Femur (tissue), 1 donor: Measurements from ENCODE around the gene ILDR2.

Experiments used
- DNase-seq: peaks from one replicate; pipeline ENCODE4 v3.0.0-alpha.2; 2017

Gene ILDR2

DNA sequence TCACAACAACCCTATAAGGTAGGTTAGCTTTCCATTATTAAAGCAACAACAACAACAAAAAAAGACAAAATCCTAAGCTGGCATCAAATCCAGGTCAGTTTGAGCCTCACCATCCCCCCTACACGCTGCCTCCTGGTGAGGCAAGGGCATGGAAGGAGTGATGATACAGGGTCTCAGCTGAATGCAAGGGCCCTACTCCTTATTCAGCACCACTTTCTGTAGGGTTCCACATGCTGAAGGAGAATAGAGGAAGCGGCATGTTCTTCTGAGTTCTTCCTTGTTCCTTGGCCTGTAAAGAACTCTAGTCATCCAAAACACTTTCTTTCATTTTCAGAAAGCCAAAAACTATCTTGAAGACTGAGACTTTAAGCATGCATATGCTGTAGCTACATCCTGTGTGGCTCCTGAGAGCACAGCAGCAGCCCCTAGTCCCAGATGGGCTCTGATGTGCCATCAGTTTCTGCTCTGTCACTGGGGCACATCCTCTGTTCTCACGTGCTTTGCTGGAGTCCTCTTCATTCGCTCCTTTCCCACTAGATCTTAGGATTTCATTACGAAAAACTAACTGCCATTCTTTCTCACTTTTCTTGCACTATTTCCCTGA lies 6.2 kb downstream of the ILDR2 start:
- no peak for DNase-seq

DNA sequence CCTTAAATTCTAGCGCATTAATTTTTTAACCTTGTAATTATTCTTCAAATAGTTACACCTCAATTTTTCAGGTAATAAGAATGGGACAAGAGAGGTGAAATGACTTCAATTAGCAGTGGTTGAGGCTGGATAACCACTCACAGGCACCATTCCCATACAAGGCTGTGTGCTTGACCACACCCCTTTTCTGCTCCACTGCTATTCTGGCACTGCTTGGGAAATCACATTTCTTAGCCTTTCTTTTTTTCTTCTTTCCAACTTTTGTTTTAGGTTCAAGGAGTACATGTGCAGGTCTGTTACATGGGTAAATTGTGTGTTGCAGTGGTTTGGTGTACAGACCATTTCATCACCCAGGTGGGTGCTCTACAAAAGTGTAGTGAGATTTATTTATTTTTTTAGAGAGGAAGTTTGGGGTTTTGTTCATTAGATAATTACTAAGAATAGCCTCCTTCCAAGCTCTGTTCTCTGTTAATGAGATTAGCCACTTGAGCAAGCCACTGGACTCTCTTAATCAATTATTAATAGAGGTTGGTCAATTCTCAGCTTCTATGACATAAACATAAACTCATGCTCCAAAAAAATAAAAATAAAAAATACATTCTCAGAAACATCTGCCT lies 14.4 kb downstream of the ILDR2 start:
- no peak for DNase-seq

DNA sequence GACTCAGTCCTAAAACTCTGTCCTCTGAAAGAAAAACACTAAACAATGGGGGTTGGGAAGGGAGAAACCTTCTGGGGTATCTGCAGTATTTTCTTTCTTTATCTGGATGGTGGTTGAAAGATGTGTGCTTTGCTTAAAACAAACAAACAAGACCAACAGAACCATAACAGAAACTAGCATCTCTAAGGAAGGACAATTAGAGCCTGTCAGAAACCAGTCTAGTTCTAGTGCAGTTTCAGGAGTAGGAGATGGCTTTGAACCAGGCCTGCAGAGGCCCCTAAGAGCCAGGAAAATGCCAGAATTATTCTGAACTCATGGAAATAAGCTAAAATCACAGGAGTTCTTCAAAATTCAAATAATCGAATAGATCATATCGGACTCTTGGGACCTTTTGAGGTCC lies 18.5 kb downstream of the ILDR2 start:
- no peak for DNase-seq

DNA sequence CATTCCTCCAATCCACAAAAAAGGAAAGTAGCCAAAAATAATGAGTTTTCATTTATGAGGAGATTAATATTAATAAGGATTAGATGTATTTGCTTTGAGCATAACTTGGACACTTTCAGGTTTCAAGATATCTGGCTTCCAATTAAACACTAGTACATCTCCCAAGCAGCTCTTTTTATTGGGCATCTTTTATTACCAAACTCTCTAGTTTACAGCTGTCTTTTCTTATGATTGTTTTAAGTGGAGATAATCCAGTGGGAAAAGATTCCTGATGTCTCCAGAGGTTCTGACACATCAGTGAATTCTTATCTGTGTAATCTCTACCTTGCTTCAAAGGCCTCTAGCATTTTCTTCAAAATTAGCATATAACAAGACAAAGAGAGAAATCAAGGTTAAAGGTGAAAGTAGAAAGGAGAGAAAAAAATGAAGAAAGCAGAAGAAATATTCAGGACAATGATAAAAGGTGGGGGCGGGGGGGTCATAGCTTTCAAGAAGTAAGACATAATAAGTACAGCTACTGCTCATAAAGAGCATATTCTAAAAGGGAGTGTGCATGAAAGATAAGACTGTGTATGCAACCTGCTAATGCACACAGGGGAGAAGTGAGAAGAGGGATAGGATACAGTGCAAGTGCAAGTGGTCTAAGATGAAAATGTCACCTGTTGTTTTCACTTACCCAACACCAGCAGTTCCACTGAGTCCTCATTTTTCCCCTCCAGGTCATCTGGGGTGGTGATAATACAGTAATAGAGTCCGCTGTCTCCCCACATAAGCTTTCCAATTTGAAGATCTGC lies 19.1 kb downstream of the ILDR2 start:
- no peak for DNase-seq

DNA sequence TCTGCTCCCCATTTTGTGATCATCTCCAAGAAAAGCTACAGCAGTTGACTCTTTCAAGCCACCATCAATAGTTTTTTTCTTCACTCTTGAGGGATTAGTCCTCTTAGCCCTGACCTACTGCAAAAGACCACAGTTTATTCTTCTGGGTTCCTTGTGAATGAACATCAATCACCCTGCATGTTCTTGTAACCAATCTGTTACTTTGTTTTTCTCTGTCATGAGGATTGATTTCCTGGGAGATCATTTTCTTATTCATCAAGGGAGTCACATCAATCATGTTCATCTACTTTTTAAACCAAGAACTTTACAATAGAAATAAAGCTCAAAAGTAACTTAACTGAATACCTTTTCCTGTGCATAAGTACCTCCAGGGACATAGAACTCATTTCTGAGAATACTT lies 21.8 kb downstream of the ILDR2 start:
- no peak for DNase-seq

DNA sequence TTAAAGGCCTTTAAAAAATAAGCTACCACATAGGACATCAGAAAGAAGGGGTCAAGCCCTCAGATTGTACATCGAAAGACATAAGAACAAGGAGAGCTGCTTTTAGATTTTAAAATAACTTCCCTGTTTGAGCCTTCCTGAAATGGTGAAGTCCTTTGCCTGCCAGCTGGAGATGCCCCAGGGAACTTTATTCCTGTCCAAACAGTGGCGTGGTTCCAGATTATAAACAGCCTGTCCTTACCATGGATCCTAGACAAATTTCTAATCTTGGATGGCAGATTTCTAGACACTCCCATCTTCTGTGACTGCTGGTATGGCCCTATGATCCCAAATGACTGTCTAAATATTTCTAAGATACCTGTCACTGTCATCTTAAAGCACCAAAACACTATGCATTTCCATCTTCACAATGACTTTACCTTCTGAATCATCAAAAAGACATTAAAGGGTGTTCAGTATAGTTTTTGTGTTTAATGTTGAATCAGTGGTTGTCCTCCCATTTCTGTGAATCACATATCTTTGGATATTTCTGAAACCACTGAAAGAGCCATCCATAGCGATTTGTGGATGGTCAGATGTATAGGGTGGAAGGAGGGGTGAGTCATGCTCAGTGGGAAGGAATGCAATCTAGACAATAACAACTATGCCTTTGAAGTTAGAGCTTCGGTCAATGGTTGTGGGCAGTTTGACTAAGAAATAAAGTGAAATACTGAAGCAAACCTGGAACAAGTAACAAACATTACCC lies 23.2 kb downstream of the ILDR2 start:
- DNase-seq, result peak; percentile 23

GRCh38 chr1:166951050-166951449 lies 24.3 kb downstream of the ILDR2 start:
- DNase-seq, result no peak

GRCh38 chr1:166950156-166950555 lies 25.2 kb downstream of the ILDR2 start:
- DNase-seq, result no peak

GRCh38 chr1:166948856-166949350 lies 26.4 kb downstream of the ILDR2 start:
- DNase-seq, result no peak

- DNase-seq, result peak; percentile 88
Observed at GRCh38 chr1:166947398-166948043, 27.8 kb downstream of the ILDR2 start.

- no peak for DNase-seq
Observed at GRCh38 chr1:166944186-166944967, 31.0 kb downstream of the ILDR2 start.

DNA sequence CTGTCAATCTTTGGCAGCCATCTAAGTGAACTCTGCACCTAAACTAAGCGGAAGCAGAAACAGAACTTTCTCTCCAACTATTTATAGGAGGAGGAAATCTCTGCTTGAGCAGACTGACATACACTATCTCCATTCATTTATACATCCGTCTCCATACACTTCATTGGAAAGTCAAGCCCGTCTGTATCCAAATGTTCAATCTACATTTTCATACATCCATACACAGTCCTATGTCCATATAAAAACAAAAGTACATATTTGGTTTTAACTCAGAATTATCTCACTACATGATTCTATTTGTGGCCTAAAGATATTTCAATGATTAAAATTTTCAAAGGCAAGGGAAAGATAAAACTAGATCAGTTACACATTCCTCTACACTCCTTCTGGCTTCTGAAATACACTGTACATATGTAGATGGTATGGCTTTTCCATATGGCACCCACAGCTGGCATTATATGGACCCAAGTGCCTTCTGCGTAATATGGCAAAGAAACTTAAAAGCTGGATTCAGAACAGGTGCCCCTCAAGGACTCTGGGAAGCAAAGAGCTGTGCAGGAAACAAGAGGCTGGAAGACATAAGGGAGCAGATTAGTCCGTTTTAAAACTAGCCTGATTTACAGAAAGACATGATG lies 35.5 kb downstream of the ILDR2 start:
- no peak for DNase-seq

DNA sequence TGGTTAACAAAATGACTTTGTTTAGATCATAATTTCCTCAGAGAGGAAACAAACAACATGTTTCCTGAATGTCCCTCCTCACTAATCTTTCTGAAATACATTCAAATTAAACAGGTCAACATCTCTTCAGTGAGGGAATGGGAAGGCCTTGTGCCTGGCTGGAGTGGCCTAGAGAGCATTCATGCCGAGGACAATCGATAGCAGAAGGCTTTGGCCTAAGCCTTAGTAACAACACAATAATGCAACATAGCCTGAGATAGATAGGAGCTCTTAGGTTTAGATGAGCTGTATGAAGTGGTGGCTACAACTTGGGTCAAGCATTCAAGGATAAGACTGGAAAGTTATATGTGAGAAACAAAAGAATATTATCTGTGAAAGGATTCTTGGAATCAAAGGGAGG lies 37.4 kb downstream of the ILDR2 start:
- no peak for DNase-seq

DNA sequence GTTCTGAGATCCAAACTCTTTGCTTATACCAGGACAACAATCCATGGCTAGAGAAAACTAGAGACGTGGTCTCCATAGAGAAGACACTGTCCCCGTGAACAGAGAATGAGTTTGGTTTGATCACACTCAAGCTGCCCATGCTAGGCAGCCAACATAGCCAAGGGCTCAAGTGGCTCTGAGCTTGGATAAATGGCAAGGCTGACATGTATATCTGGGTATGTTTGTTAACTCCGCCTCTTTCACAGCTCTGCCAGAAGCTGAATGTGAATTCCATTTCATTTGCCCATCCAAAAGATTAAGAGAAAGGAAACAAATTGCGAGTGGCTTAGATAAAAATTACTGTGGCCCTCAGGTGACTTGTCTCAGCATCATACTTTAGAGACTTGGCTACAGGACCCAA lies 38.0 kb downstream of the ILDR2 start:
- DNase-seq, result no peak

GRCh38 chr1:166933633-166934032 lies 41.7 kb downstream of the ILDR2 start:
- no peak for DNase-seq

- DNase-seq, result no peak
Observed at GRCh38 chr1:166933140-166933539, 42.2 kb downstream of the ILDR2 start.

DNA sequence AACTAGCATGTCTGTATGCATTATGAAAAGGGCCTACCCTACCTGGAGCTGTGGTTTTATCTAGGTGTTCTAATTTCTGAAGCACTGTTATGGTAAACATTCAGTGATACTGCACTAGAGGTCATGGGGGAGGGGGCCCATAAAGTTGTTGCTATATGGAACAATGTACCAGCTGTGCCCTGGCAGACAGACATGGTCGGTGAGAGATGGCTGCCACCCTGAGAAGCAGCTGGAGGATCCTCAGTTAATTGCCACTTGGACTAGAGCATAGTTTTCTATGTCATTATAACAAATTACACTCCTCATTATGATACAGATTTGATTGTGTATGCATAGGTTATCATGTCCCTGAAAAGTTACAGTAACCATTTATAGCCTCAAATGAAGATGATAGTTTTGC lies 45.4 kb downstream of the ILDR2 start:
- DNase-seq, result no peak

- DNase-seq, result no peak
Observed at GRCh38 chr1:166927701-166928100, 47.6 kb downstream of the ILDR2 start.

- no peak for DNase-seq
Observed at GRCh38 chr1:166925810-166926478, 49.4 kb downstream of the ILDR2 start.

DNA sequence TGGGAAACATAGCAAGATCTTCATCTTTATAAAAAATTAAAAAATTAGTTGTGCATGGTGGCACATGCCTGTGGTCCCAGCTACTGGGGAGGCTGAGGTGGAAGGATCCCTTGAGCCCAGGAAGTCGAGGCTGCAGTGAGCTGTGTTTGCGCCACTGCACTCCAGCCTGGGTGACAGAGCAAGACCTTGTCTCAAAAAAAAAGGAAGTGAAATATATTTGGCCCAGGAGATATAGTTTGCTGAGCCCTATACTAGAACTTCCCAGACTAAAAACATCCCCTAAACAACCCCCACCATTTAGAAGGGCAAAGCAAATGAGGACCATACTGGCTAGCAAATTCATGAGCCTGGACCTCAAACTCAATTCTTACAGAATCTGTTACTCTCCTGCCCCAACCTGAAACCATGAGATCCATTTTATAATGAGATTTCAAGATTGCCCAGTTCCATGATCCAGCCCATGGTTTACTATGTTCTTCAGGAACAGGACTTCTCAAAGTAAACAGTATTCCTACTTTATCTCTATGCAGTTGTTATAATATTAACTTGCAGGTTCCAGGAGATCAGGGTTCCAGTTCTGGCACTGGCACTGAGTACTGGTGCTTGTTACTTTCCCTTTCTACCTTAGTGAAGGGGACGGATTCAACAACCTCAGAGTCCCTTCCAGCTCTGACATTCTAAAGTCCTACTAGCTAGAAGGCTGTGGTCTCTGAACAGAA lies 50.4 kb downstream of the ILDR2 start:
- DNase-seq, result no peak
